Mesenchymal stem cell (in vitro differentiated cells and primary cell): Measurements from ENCODE around the gene ESRP2. TPM values are rescaled to one million over a fixed set of nuclear protein-coding genes. Genes with fewer than 3 reads are reported as not detected.

Experiments used
- DNase-seq: peaks from one replicate; pipeline ENCODE4 v3.0.0-alpha.2; 2013
- H2AFZ ChIP-seq: one replicate; pipeline ENCODE4 v1.6.1; 2013; ENCODE audit warnings: low read depth, mild to moderate bottlenecking, control low read depth, inconsistent platforms, low read length, moderate library complexity
- H2AK5ac ChIP-seq: 2 replicates; pipeline ENCODE4 v1.6.1; 2013; ENCODE audit warnings: low read length, moderate library complexity, mild to moderate bottlenecking, inconsistent platforms; ENCODE audit not compliant: severe bottlenecking
- H2BK120ac ChIP-seq: one replicate; pipeline ENCODE4 v1.6.1; 2013; ENCODE audit warnings: low read depth, mild to moderate bottlenecking, inconsistent platforms, low read length, moderate library complexity
- H2BK12ac ChIP-seq, 2 experiments: one replicate each; pipeline ENCODE4 v1.6.1; 2013; ENCODE audit warnings: inconsistent platforms in 2 of 2, low read length in 2 of 2, mild to moderate bottlenecking in 2 of 2, moderate library complexity in 2 of 2, control low read depth in 1 of 2
- H2BK15ac ChIP-seq: one replicate; pipeline ENCODE4 v1.6.1; 2013; ENCODE audit warnings: mild to moderate bottlenecking, low read depth, inconsistent platforms; ENCODE audit not compliant: poor library complexity, severe bottlenecking
- H2BK5ac ChIP-seq: 2 replicates; pipeline ENCODE4 v1.6.1; 2013; ENCODE audit warnings: low read depth, mild to moderate bottlenecking, low read length, control low read depth, inconsistent platforms; ENCODE audit not compliant: poor library complexity, severe bottlenecking
- H3K14ac ChIP-seq, 2 experiments: one replicate each; pipeline ENCODE4 v1.6.1; 2013; ENCODE audit warnings: inconsistent platforms in 2 of 2, low read length in 2 of 2, control low read depth in 1 of 2, mild to moderate bottlenecking in 1 of 2, moderate library complexity in 1 of 2
- H3K18ac ChIP-seq, 2 experiments: one replicate each; pipeline ENCODE4 v1.6.1; 2013; ENCODE audit warnings: inconsistent platforms in 2 of 2, low read length in 2 of 2, control low read depth in 1 of 2, low read depth in 1 of 2, mild to moderate bottlenecking in 1 of 2
- H3K23ac ChIP-seq, 2 experiments: one replicate each; pipeline ENCODE4 v1.6.1; 2013; ENCODE audit warnings: inconsistent platforms in 2 of 2, low read length in 2 of 2, mild to moderate bottlenecking in 2 of 2, moderate library complexity in 2 of 2, control low read depth in 1 of 2
- H3K27ac ChIP-seq: 2 replicates; pipeline ENCODE4 v1.5.1; 2013; ENCODE audit warnings: mild to moderate bottlenecking, moderate library complexity, low read length, control low read depth, inconsistent platforms; ENCODE audit not compliant: poor library complexity, severe bottlenecking
- H3K27me3 ChIP-seq, 2 experiments: 2 replicates each; pipeline versions ENCODE4 v1.6.1 to v1.7.0; 2013; ENCODE audit warnings: low read length in 2 of 2, mild to moderate bottlenecking in 2 of 2, moderate library complexity in 2 of 2, control low read depth in 1 of 2, inconsistent platforms in 1 of 2; ENCODE audit not compliant: control insufficient read depth in 1 of 2, insufficient read depth in 1 of 2
- H3K36me3 ChIP-seq, 2 experiments: 2 replicates each; pipeline versions ENCODE4 v1.6.1 to v1.7.0; 2013; ENCODE audit warnings: low read length in 2 of 2, control low read depth in 1 of 2, inconsistent platforms in 1 of 2, low read depth in 1 of 2, mild to moderate bottlenecking in 1 of 2; ENCODE audit not compliant: insufficient read depth in 2 of 2, control insufficient read depth in 1 of 2
- H3K4ac ChIP-seq, 2 experiments: one replicate each; pipeline ENCODE4 v1.6.1; 2013; ENCODE audit warnings: inconsistent platforms in 2 of 2, low read length in 2 of 2, mild to moderate bottlenecking in 2 of 2, moderate library complexity in 2 of 2, control low read depth in 1 of 2, low read depth in 1 of 2
- H3K4me1 ChIP-seq: 2 replicates; pipeline ENCODE4 v1.6.1; 2013; ENCODE audit warnings: low read depth, low read length, control low read depth; ENCODE audit not compliant: control insufficient read depth, insufficient read depth
- H3K4me2 ChIP-seq: 2 replicates; pipeline ENCODE4 v1.6.1; 2013; ENCODE audit warnings: low read length, mild to moderate bottlenecking, inconsistent platforms; ENCODE audit not compliant: poor library complexity, severe bottlenecking
- H3K4me3 ChIP-seq, 2 experiments: 2 replicates each; pipeline versions ENCODE4 v1.5.1 to v1.7.0; 2013; ENCODE audit warnings: low read length in 2 of 2, mild to moderate bottlenecking in 2 of 2, control low read depth in 1 of 2, low read depth in 1 of 2; ENCODE audit not compliant: insufficient read depth in 1 of 2
- H3K79me1 ChIP-seq: replicated peaks from 2 replicates; pipeline ENCODE4 v1.6.1; 2013; ENCODE audit warnings: mild to moderate bottlenecking, control low read depth, low read length, inconsistent platforms; ENCODE audit not compliant: poor library complexity, severe bottlenecking
- H3K9ac ChIP-seq: 2 replicates; pipeline ENCODE4 v1.7.0; 2013; ENCODE audit warnings: mild to moderate bottlenecking, low read length, moderate library complexity
- H3K9me3 ChIP-seq: 2 replicates; pipeline ENCODE4 v1.7.0; 2013; ENCODE audit warnings: mild to moderate bottlenecking, low read length; ENCODE audit not compliant: control insufficient read depth
- H4K8ac ChIP-seq: one replicate; pipeline ENCODE4 v1.6.1; 2013; ENCODE audit warnings: inconsistent platforms, mild to moderate bottlenecking, low read length, moderate library complexity
- H4K91ac ChIP-seq: one replicate; pipeline ENCODE4 v1.6.1; 2013; ENCODE audit warnings: mild to moderate bottlenecking, low read length, inconsistent platforms
- WGBS: methylation state at CpG from one replicate; pipeline ENCODE4 v1.1.7; 2013; ENCODE audit warnings: mixed read lengths; 5-methylcytosine and 5-hydroxymethylcytosine counted together
- small RNA-seq: library from polyadenylated mRNA; stranded (forward); fragments of <200 nt; extraction: miRNeasy Mini kit (QIAGEN cat#:217004); gene quantifications from one replicate; pipeline ENCODE3, GENCODE V24; 2013; ENCODE audit warnings: low read depth

The ESRP2 gene

DNA sequence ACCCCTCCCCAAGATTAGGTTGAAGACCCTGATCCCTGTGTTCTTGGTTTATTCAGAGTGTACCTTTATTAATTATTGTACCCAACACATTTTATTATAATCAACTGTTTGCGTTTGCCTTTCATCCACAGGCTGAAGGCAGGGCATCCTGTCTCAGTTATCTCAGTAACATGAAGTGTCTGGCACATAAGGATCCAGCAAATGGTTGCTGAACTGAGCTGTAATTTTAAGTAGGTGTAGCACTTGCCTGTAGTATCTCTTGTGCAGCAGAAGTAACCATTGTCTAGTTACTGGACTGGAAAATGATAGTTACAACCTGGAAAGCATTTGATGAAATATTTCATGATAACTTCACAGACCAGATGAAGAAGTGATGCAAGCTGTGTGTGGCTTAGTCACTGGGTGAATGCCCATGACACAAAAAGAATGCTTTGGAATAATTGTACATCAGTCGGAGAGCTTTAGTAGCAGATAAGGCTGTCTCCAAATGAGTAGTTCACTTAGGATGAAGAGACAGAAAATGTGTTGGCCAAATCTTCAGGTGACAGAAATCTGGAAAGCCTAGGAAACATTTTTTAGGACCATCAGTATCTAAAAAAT lies 56.6 kb downstream of the ESRP2 start:
- H2BK5ac ChIP-seq, result no peak overlapping the region
- no peak overlapping the region for H4K8ac ChIP-seq
- DNase-seq, result no peak
- no peaks in the 10 kb centered on the region for H3K27me3 ChIP-seq
- no peak overlapping the region for H3K4me3 ChIP-seq
- no peak overlapping the region for H3K4ac ChIP-seq
- WGBS, result 100% methylated on average over 2 of the region's 2 CpGs
- no peak overlapping the region for H2AK5ac ChIP-seq
- no peak overlapping the region for H2AFZ ChIP-seq
- no peak overlapping the region for H3K9ac ChIP-seq
- H3K23ac ChIP-seq, result no peak overlapping the region
- H4K91ac ChIP-seq, result no peak overlapping the region
- H2BK15ac ChIP-seq, result no peak overlapping the region
- H3K4me2 ChIP-seq, result no peak overlapping the region
- no peak overlapping the region for H3K14ac ChIP-seq
- H2BK12ac ChIP-seq, result no peak overlapping the region
- H2BK120ac ChIP-seq, result no peak overlapping the region
- no peaks in the 10 kb centered on the region for H3K9me3 ChIP-seq
- peaks cover 14 to 40% of the 10 kb centered on the region in 2 experiments for H3K36me3 ChIP-seq
- no peak overlapping the region for H3K18ac ChIP-seq
- no peak overlapping the region for H3K27ac ChIP-seq
- H3K4me1 ChIP-seq, result no peaks in the 10 kb centered on the region
- H3K79me1 ChIP-seq, result no peaks in the 10 kb centered on the region

Small RNA genes within 50 kb of the gene (small RNA-seq; reads per million reads assigned to genes)
- not detected for gene RF00554
- not detected for gene RNU6-1262P
